CD4-positive, CD25-positive, alpha-beta regulatory T cell (primary cell): Measurements from ENCODE around the gene NRM. TPM values are rescaled to one million over a fixed set of nuclear protein-coding genes. Genes with fewer than 3 reads are reported as not detected.

Source experiments
- ATAC-seq, 2 donors: fragments of 150-1000 bp; cut with Tn5 transposase; one replicate each; pipeline ENCODE4 v1.10.0; 2021; ENCODE audit warnings: low read depth in 2 of 2, moderate number of reproducible peaks in 2 of 2, moderate library complexity in 1 of 2
- DNase-seq, 3 donors: peaks; one replicate each; pipeline versions ENCODE4 v3.0.0 to v3.0.0-alpha.2; 2012 to 2022; ENCODE audit warnings: mixed read lengths in 1 of 3
- H3K27ac ChIP-seq: one replicate; pipeline ENCODE4 v1.7.0; 2013; ENCODE audit warnings: mild to moderate bottlenecking, low read length; ENCODE audit not compliant: insufficient read depth, poor library complexity, severe bottlenecking
- H3K27me3 ChIP-seq: one replicate; pipeline ENCODE4 v1.7.0; 2013; ENCODE audit warnings: low read length; ENCODE audit not compliant: control insufficient read depth, insufficient read depth
- H3K36me3 ChIP-seq: one replicate; pipeline ENCODE4 v1.7.0; 2013; ENCODE audit warnings: mild to moderate bottlenecking, low read length, moderate library complexity; ENCODE audit not compliant: control insufficient read depth, insufficient read depth
- H3K4me1 ChIP-seq: 2 replicates; pipeline ENCODE4 v1.7.0; 2013; ENCODE audit warnings: mild to moderate bottlenecking, low read length; ENCODE audit not compliant: insufficient read depth, control insufficient read depth, poor library complexity, severe bottlenecking
- H3K4me3 ChIP-seq: one replicate; pipeline ENCODE4 v1.7.0; 2013; ENCODE audit warnings: low read depth, mild to moderate bottlenecking, low read length, moderate library complexity
- H3K9me3 ChIP-seq, 2 experiments: 1 replicate in 1 of 2; 2 replicates in 1 of 2; pipeline ENCODE4 v1.7.0; 2013; ENCODE audit warnings: low read length in 2 of 2, mild to moderate bottlenecking in 1 of 2, moderate library complexity in 1 of 2; ENCODE audit not compliant: control insufficient read depth in 2 of 2
- H3K27ac Mint-ChIP-seq, 3 donors: one replicate each; pipeline ENCODE4 v1.8.0; 2020 to 2022; ENCODE audit warnings: mild to moderate bottlenecking in 3 of 3, mixed read lengths in 3 of 3, moderate library complexity in 2 of 3
- H3K27me3 Mint-ChIP-seq: one replicate; pipeline ENCODE4 v1.8.0; 2022; ENCODE audit warnings: mild to moderate bottlenecking, mixed read lengths
- H3K36me3 Mint-ChIP-seq: one replicate; pipeline ENCODE4 v1.8.0; 2020; ENCODE audit warnings: mixed read lengths
- H3K4me1 Mint-ChIP-seq, 4 donors: one replicate each; pipeline ENCODE4 v1.8.0; 2020 to 2022; ENCODE audit warnings: mixed read lengths in 4 of 4, mild to moderate bottlenecking in 1 of 4
- H3K4me3 Mint-ChIP-seq, 4 donors: one replicate each; pipeline ENCODE4 v1.8.0; 2020 to 2022; ENCODE audit warnings: mild to moderate bottlenecking in 4 of 4, mixed read lengths in 4 of 4, moderate library complexity in 3 of 4
- H3K9me3 Mint-ChIP-seq, 7 donors: one replicate each; pipeline ENCODE4 v1.8.0; 2020 to 2022; ENCODE audit warnings: mixed read lengths in 7 of 7, mild to moderate bottlenecking in 3 of 7, moderate library complexity in 2 of 7
- polyA plus RNA-seq, 4 donors: library from polyadenylated mRNA; unstranded; fragments of 300-500 nt; fragmentation: Illumina TruSeq; gene quantifications; one replicate each; pipeline ENCODE4 v1.2.3, GENCODE V29; 2021
- total RNA-seq: library from RNA; stranded (reverse); gene quantifications from one replicate; pipeline ENCODE4 v1.2.3, GENCODE V29; 2022

Gene NRM
- total and polyA plus RNA-seq, 5 donors from 2014 or later = 7.5 to 17.7 (median 9.0) TPM

DNA sequence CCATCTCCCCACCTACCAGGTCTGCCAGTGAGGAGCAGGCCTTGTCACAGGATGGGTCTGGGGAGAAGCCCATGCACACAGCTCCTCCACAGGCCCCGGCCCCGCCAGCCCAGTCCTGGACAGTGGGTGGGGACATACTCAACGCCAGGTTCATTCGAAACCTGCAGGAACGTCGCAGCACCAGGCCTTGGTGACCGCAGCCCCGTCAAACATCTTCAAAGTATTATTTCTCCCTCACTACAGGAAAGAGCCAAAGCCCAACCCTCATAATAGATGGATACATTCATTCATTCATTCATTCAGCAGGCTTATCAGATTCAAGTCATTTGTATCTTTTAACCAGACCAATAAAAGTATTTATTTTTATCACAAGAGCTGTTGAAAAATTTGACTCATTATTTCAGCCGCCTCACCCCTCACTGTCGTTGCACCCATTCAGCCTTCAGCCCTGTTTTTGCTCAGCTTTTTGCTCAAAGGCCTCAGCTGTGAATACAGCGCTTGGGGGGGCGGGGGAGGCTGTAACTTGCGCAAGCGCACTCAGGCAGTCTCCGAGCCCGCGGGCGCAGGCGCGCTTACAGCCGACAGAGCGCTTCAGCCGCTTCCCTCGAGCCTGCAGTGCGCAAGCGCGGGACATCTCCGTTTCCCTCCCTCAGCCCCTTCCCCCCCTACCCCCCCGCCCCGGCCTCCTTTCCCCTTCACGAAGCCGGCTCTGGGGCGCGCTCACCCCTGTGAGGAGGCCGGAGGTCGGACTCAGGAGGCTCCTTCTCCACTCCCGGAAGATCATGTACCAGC is 44.1 kb downstream of the NRM start, which contains the start of gene C6orf136:
C6orf136 (plus strand) TSS at position 684 of the 792 bp plus-strand sequence; CDS start at position 783, 99 bp downstream.
- peak within 1 kb of the TSS; percentile 85 for H3K4me3 ChIP-seq
- peak within 1 kb of the TSS; percentile 92 for H3K27ac ChIP-seq
- Mint-ChIP-seq H3K27ac (peak within 1 kb of the TSS; percentile 89 to 92 (median 91)), H3K4me3 (peak within 1 kb of the TSS; percentile 85 to 91 (median 90)), H3K4me1 (peaks cover 12 to 30% (median 19%) of the 10 kb centered on the region in 4 donors), H3K9me3 (no peaks in the 10 kb centered on the region), H3K36me3 (peaks cover 17% of the 10 kb centered on the region), H3K27me3 (no peaks in the 10 kb centered on the region)
- ATAC-seq = peak; percentile 75 to 77
- no peaks in the 10 kb centered on the region for H3K27me3 ChIP-seq
- peaks cover 8% of the 10 kb centered on the region for H3K36me3 ChIP-seq
- peaks cover 13% of the 10 kb centered on the region for H3K4me1 ChIP-seq
- H3K9me3 ChIP-seq = no peaks in the 10 kb centered on the region
- peak; percentile 89 to 96 (median 93) for DNase-seq

DNA sequence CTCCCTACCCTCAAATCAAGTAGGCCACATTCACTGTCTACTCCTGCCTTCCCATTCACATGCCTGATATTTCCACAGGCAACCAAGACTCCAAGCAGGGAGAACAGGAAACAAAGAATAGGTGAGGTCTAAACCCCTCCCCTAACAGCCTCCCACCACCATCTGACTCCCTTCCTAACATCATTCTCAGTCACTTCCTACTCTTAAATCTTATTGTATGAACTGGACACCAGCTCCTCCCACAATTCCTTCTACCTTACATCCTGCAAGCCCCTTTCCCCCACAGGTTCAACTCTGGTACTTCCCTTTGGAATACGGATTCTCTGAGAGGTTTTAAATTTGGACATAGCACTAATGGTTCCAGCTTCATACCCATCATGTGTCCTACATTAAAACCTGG is 44.8 kb downstream of the NRM start:
- DNase-seq (no peak), ATAC-seq (no peak)
- Mint-ChIP-seq H3K36me3 (peaks cover 16% of the 10 kb centered on the region), H3K4me1 (peaks cover 12 to 32% (median 20%) of the 10 kb centered on the region in 4 donors), H3K27ac (peak overlapping the region in 2 of 3 donors; percentile 49 to 89), H3K27me3 (no peaks in the 10 kb centered on the region), H3K4me3 (peak overlapping the region in 3 of 4 donors; percentile 89 to 91 (median 90)), H3K9me3 (no peaks in the 10 kb centered on the region)
- H3K36me3 ChIP-seq = peaks cover 3% of the 10 kb centered on the region
- peak overlapping the region; percentile 92 for H3K27ac ChIP-seq
- no peaks in the 10 kb centered on the region for H3K27me3 ChIP-seq
- no peak overlapping the region for H3K4me3 ChIP-seq
- no peaks in the 10 kb centered on the region for H3K9me3 ChIP-seq
- H3K4me1 ChIP-seq = peaks cover 13% of the 10 kb centered on the region

DNA sequence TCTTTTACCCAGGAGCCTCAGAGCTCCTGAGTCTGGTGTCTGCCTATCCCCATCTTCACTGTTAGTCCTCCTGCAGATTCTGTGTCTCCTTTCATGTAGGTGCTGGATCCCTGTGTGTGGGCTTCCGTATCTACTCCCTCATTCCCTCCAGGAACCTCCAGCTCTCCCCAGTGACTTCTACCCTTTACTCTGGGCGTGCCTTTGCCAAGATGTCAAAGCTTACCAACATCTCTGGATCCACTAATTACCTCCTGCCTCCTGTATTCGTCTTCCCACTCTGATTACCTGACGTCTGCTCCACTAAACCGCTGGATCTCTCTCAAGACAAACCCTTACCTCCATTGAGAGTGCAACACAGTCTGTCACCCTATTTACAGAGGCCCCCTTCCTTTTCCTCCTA is 46.0 kb downstream of the NRM start:
- DNase-seq = no peak
- no peaks in the 10 kb centered on the region for H3K9me3 ChIP-seq
- no peak for ATAC-seq
- H3K36me3 ChIP-seq = peaks cover 3% of the 10 kb centered on the region
- H3K27ac ChIP-seq = no peak overlapping the region
- peaks cover 17% of the 10 kb centered on the region for H3K36me3 Mint-ChIP-seq
- H3K9me3 Mint-ChIP-seq = no peaks in the 10 kb centered on the region
- peaks cover 13% of the 10 kb centered on the region for H3K4me1 ChIP-seq
- H3K27me3 ChIP-seq = no peaks in the 10 kb centered on the region
- no peaks in the 10 kb centered on the region for H3K27me3 Mint-ChIP-seq
- H3K4me1 Mint-ChIP-seq = peaks cover 12 to 37% (median 20%) of the 10 kb centered on the region in 4 donors
- H3K4me3 ChIP-seq = no peak overlapping the region
- H3K4me3 Mint-ChIP-seq = peak overlapping the region in 2 of 4 donors; percentile 3 to 11
- H3K27ac Mint-ChIP-seq = peak overlapping the region in 1 of 3 donors; percentile 64

DNA sequence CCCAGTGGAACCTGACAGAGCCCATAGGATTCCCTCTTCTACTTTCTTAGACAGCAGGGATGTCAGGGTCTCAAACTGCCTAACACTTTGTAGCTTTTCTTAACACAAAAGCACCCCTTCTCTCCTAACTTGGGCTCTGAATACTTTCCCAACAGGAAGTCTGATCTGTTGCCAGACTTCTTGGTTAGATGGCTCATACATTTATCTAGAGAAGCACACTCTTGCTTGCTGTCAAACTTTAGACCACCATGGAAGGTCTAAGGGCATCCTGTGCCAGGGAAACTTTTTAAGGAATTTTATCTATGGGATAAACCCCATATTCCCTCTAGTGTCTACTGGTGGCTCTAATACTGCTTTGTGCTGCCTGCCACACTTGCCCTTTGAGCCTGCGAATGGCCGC is 47.1 kb downstream of the NRM start:
- H3K27ac Mint-ChIP-seq = no peak overlapping the region
- Histone ChIP-seq H3K4me3 (no peak overlapping the region), H3K36me3 (peaks cover 3% of the 10 kb centered on the region), H3K27me3 (no peaks in the 10 kb centered on the region), H3K9me3 (no peaks in the 10 kb centered on the region), H3K27ac (no peak overlapping the region), H3K4me1 (peaks cover 13% of the 10 kb centered on the region)
- peaks cover 12 to 36% (median 20%) of the 10 kb centered on the region in 4 donors for H3K4me1 Mint-ChIP-seq
- no peak for DNase-seq
- ATAC-seq = no peak
- H3K36me3 Mint-ChIP-seq = peaks cover 17% of the 10 kb centered on the region
- H3K27me3 Mint-ChIP-seq = no peaks in the 10 kb centered on the region
- H3K9me3 Mint-ChIP-seq = no peaks in the 10 kb centered on the region
- no peak overlapping the region for H3K4me3 Mint-ChIP-seq

DNA sequence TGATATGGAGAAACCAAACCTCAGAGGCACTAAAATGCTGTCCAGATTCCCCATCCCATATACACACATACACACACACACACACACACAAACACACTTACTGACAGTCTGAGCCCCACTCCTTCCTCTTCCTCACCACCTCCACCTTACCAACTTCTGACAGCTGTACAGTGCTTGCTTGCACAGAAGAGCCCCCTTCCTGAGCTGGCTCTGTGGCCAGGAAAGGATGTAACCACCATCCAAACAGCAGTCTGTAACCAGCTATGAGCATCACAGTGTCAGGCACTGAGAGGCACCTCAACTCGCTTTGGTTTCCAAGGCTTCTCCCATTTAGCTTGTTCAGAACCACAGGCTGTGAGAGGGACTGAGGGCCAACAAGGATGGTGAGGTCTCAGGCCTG is 49.7 kb downstream of the NRM start:
- ATAC-seq = peak in 1 of 2 donors; percentile 39
- H3K4me1 Mint-ChIP-seq = peaks cover 6 to 20% (median 9%) of the 10 kb centered on the region in 4 donors

DNA sequence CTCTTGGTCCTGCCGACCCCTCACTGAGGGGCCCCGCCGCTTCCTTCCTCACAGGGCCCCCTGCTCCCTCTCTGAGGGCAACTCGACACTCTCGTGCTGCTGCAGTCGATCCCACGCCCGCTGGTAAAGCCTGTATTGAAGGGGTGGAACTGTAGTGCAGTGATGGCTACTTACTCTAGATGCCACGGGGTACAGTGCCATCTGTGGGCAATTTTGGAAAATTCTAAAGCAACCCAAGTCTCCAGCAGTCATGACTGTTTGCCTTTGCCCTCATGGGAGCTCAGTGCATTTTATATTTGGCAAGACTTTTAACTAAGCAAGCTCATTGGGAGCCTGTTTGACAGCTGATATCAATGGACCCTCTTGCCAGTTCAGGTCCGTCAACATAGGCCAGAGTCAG is 50.3 kb downstream of the NRM start:
- DNase-seq (peak in 1 of 3 donors; percentile 32), ATAC-seq (no peak)
- Histone ChIP-seq H3K4me1 (no peaks in the 10 kb centered on the region), H3K27ac (no peak overlapping the region), H3K27me3 (no peaks in the 10 kb centered on the region), H3K4me3 (no peak overlapping the region), H3K36me3 (peaks cover 3% of the 10 kb centered on the region), H3K9me3 (no peaks in the 10 kb centered on the region)
- H3K4me3 Mint-ChIP-seq = peak overlapping the region in 1 of 4 donors; percentile 58
- no peaks in the 10 kb centered on the region for H3K9me3 Mint-ChIP-seq
- H3K27ac Mint-ChIP-seq = no peak overlapping the region
- H3K4me1 Mint-ChIP-seq = peaks cover 2 to 15% (median 6%) of the 10 kb centered on the region in 4 donors
- peaks cover 17% of the 10 kb centered on the region for H3K36me3 Mint-ChIP-seq
- H3K27me3 Mint-ChIP-seq = no peaks in the 10 kb centered on the region

More for the DNA sequence above, 49.7 kb downstream of the NRM start:
- peaks cover 3% of the 10 kb centered on the region for H3K36me3 ChIP-seq
- no peaks in the 10 kb centered on the region for H3K27me3 Mint-ChIP-seq
- H3K27ac ChIP-seq = no peak overlapping the region
- H3K27ac Mint-ChIP-seq = peak overlapping the region in 1 of 3 donors; percentile 74
- no peak overlapping the region for H3K4me3 ChIP-seq
- peak in 1 of 3 donors; percentile 25 for DNase-seq
- no peaks in the 10 kb centered on the region for H3K9me3 ChIP-seq
- H3K27me3 ChIP-seq = no peaks in the 10 kb centered on the region
- no peaks in the 10 kb centered on the region for H3K4me1 ChIP-seq
- H3K4me3 Mint-ChIP-seq = peak overlapping the region in 1 of 4 donors; percentile 58
- peaks cover 16% of the 10 kb centered on the region for H3K36me3 Mint-ChIP-seq
- H3K9me3 Mint-ChIP-seq = no peaks in the 10 kb centered on the region
